C4-2B (cell line): ENCODE data around the gene PTGER1.

Experiments used
- ZFX ChIP-seq: fragments of 450-650 bp; IDR thresholded peaks from 2 replicates; pipeline ENCODE4 v1.6.1; 2017
- TF ChIP-seq, protein P1 (sequence below): fragments of 450-650 bp; conservative IDR thresholded peaks from 2 replicates; pipeline ENCODE4 v1.5.1; 2017; ENCODE audit warnings: mild to moderate bottlenecking

DNA sequence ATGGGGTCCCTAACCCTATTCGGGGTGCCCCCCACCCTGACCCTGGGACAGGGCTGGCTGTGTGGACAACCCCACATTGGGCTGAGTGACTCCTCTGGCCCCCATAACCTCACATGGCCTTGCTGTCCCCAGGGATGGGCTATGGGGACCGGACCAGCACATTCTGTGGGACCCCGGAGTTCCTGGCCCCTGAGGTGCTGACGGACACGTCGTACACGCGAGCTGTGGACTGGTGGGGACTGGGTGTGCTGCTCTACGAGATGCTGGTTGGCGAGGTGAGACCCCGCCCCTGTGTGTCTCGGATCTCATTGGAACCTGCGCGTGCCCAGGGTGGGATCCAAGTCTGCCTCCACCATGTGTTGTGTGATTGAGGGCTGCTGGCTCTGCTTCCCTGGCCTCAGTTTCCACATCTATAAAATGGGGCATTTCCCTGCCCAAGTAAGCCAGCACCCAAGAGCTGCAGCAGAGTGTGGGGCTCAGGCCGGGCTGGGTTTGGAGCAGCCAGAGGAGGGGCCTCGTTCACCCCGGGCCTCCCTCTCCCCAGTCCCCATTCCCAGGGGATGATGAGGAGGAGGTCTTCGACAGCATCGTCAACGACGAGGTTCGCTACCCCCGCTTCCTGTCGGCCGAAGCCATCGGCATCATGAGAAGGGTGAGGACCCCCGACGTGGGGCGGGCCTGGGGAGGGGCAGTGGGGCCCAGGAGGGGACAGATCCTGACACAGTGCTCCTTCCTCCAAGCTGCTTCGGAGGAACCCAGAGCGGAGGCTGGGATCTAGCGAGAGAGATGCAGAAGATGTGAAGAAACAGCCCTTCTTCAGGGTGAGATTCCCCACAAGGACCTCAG, 4.9 kb downstream of the PTGER1 start:
- TF ChIP-seq, protein P1, sequence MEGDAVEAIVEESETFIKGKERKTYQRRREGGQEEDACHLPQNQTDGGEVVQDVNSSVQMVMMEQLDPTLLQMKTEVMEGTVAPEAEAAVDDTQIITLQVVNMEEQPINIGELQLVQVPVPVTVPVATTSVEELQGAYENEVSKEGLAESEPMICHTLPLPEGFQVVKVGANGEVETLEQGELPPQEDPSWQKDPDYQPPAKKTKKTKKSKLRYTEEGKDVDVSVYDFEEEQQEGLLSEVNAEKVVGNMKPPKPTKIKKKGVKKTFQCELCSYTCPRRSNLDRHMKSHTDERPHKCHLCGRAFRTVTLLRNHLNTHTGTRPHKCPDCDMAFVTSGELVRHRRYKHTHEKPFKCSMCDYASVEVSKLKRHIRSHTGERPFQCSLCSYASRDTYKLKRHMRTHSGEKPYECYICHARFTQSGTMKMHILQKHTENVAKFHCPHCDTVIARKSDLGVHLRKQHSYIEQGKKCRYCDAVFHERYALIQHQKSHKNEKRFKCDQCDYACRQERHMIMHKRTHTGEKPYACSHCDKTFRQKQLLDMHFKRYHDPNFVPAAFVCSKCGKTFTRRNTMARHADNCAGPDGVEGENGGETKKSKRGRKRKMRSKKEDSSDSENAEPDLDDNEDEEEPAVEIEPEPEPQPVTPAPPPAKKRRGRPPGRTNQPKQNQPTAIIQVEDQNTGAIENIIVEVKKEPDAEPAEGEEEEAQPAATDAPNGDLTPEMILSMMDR = no peak
- TF ChIP-seq ZFX = no peak
